Nephron (organoid): Measurements from ENCODE around the gene S100A3.
"Not testable (repeated sequence)": the region's sequence is repeated elsewhere in the genome, so short reads cannot be mapped to it uniquely, and the experiment has no call there.

Experiments
- H3K27ac Mint-ChIP-seq, 3 experiments: 2 replicates each; pipeline ENCODE4 v1.8.0; 2020; ENCODE audit warnings: mixed read lengths in 3 of 3, mild to moderate bottlenecking in 2 of 3, moderate library complexity in 1 of 3
- H3K27me3 Mint-ChIP-seq: 2 replicates; pipeline ENCODE4 v1.8.0; 2021; ENCODE audit warnings: low read depth, mild to moderate bottlenecking, moderate library complexity, mixed read lengths
- H3K36me3 Mint-ChIP-seq: 2 replicates; pipeline ENCODE4 v1.8.0; 2020; ENCODE audit warnings: low read depth, mixed read lengths
- H3K4me1 Mint-ChIP-seq: 2 replicates; pipeline ENCODE4 v1.8.0; 2020; ENCODE audit warnings: mixed read lengths
- H3K4me3 Mint-ChIP-seq, 3 experiments: 2 replicates each; pipeline ENCODE4 v1.8.0; 2020; ENCODE audit warnings: mild to moderate bottlenecking in 3 of 3, mixed read lengths in 3 of 3, moderate library complexity in 2 of 3
- H3K9me3 Mint-ChIP-seq: 2 replicates; pipeline ENCODE4 v1.8.0; 2020; ENCODE audit warnings: mixed read lengths
- CTCF ChIP-seq, 3 experiments: fragments of 200-600 bp; sonication (generic); IDR thresholded peaks; one replicate each; pipeline ENCODE4 v1.5.0; 2021; ENCODE audit warnings: antibody characterized with exemption in 3 of 3; ENCODE audit not compliant: unreplicated experiment in 3 of 3

Gene S100A3

GRCh38 chr1:153566414-153567371 lies 17.6 kb upstream of the S100A3 start:
- peaks cover 51% of the 10 kb centered on the region for H3K4me1 Mint-ChIP-seq
- peak overlapping the region in 2 of 3 experiments; percentile 42 to 57 for H3K4me3 Mint-ChIP-seq
- peak overlapping the region; percentile 97 to 99 (median 99) for H3K27ac Mint-ChIP-seq
- H3K9me3 Mint-ChIP-seq = no peaks in the 10 kb centered on the region
- peaks cover 3% of the 10 kb centered on the region for H3K27me3 Mint-ChIP-seq
- no peak for TF ChIP-seq CTCF (IDR thresholded peaks at IDR 0.05; ENCODE audit: unreplicated experiment in 3 of 3)
- no peaks in the 10 kb centered on the region for H3K36me3 Mint-ChIP-seq

GRCh38 chr1:153565529-153566374 lies 16.7 kb upstream of the S100A3 start, which contains the start of gene S100A2:
TSS of gene S100A2 (minus strand) at chr1:153565844. CDS start at chr1:153563877, 1,967 bp downstream.
- Mint-ChIP-seq H3K36me3 (no peaks in the 10 kb centered on the region), H3K9me3 (no peaks in the 10 kb centered on the region), H3K4me1 (peaks cover 51% of the 10 kb centered on the region), H3K27me3 (peaks cover 3% of the 10 kb centered on the region), H3K4me3 (peak within 1 kb of the TSS; percentile 42 to 57 (median 43)), H3K27ac (peak within 1 kb of the TSS; percentile 97 to 99 (median 99))
- no peak for TF ChIP-seq CTCF (IDR thresholded peaks at IDR 0.05; ENCODE audit: unreplicated experiment in 3 of 3)

GRCh38 chr1:153563991-153564390 lies 14.9 kb upstream of the S100A3 start:
- Mint-ChIP-seq H3K4me3 (no peak overlapping the region), H3K9me3 (no peaks in the 10 kb centered on the region), H3K36me3 (no peaks in the 10 kb centered on the region), H3K27ac (peak overlapping the region in 2 of 3 experiments; percentile 76 to 85), H3K4me1 (peaks cover 43% of the 10 kb centered on the region), H3K27me3 (no peaks in the 10 kb centered on the region)
- TF ChIP-seq CTCF (IDR thresholded peaks at IDR 0.05; ENCODE audit: unreplicated experiment in 3 of 3) = no peak

GRCh38 chr1:153563483-153563901 lies 14.4 kb upstream of the S100A3 start:
- H3K9me3 Mint-ChIP-seq = no peaks in the 10 kb centered on the region
- peaks cover 39% of the 10 kb centered on the region for H3K4me1 Mint-ChIP-seq
- no peak for TF ChIP-seq CTCF (IDR thresholded peaks at IDR 0.05; ENCODE audit: unreplicated experiment in 3 of 3)
- no peaks in the 10 kb centered on the region for H3K27me3 Mint-ChIP-seq
- H3K27ac Mint-ChIP-seq = peak overlapping the region; percentile 76 to 85 (median 79)
- H3K4me3 Mint-ChIP-seq = peak overlapping the region in 1 of 3 experiments; percentile 31
- no peaks in the 10 kb centered on the region for H3K36me3 Mint-ChIP-seq

- H3K36me3 Mint-ChIP-seq, H3K4me3 Mint-ChIP-seq, H3K27me3 Mint-ChIP-seq, H3K27ac Mint-ChIP-seq, H3K9me3 Mint-ChIP-seq: not testable (repeated sequence)
- H3K4me1 Mint-ChIP-seq = peaks cover 26% of the 10 kb centered on the region
These were observed 13.0 kb upstream of the S100A3 start for GRCh38 chr1:153562021-153562420.

GRCh38 chr1:153561466-153561985 lies 12.5 kb upstream of the S100A3 start:
- TF ChIP-seq CTCF (IDR thresholded peaks at IDR 0.05; ENCODE audit: unreplicated experiment in 3 of 3) = no peak
- H3K4me1 Mint-ChIP-seq = peaks cover 21% of the 10 kb centered on the region
- no peak overlapping the region for H3K27ac Mint-ChIP-seq
- H3K4me3 Mint-ChIP-seq = no peak overlapping the region
- no peaks in the 10 kb centered on the region for H3K27me3 Mint-ChIP-seq
- H3K9me3 Mint-ChIP-seq = no peaks in the 10 kb centered on the region
- no peaks in the 10 kb centered on the region for H3K36me3 Mint-ChIP-seq
